Measurements from ENCODE around the gene MCL1. TPM values are rescaled to one million over a fixed set of nuclear protein-coding genes. Genes with fewer than 3 reads are reported as not detected.

MCL1 gene
- total and polyA plus RNA-seq, 10 of the 15 experiments (the other 5 are each of a cell fraction or from before 2014, with no cell fraction given): 18.1 to 148 (median 86.4) TPM

GRCh38 chr1:150578272-150579109 lies 919 bp downstream of the MCL1 start:
- no peak overlapping the region for H3K4me2 ChIP-seq (ENCODE audit: control insufficient read depth, insufficient read depth)
- in situ Hi-C loops (cut with MboI) (no loop called here), intact Hi-C loops (cut with micrococcal nuclease; ENCODE audit: unreplicated experiment) (loop anchor here (1.0 to 2.0 kb wide), 3 partner anchors 16 to 51 kb away; partner anchors contain the start of gene ENSA)
- ChIA-PET POLR2A (interaction anchor here (0.6 to 10.5 kb wide), 6 partner anchors 11 to 50 kb away, joined by 4 to 324 read pairs (median 8); partner anchors contain the start of gene ENSA), SMC1A (ENCODE audit: uncharacterized antibody, unreplicated experiment) (interaction anchor here (0.7 to 13.6 kb wide), 4 partner anchors 15 to 187 kb away, joined by 3 to 388 read pairs (median 16); partner anchors contain the start of gene CTSS), CTCF (interaction anchor here (1.3 to 16.3 kb wide), 4 partner anchors 15 to 43 kb away, joined by 3 to 289 read pairs (median 18); no protein-coding TSS in a partner anchor), RAD21 (ENCODE audit: unreplicated experiment) (interaction anchor here (1.2 to 14.4 kb wide), 6 partner anchors 13 to 215 kb away, joined by 4 to 387 read pairs (median 17); partner anchors contain the start of genes ENSA and GOLPH3L)
- H3K36me3 ChIP-seq (ENCODE audit: control insufficient read depth in 2 of 2, insufficient read depth in 2 of 2, low read length in 1 of 2): peaks cover 5 to 7% of the 10 kb centered on the region in 2 experiments; a peak in 3 of 4 replicates
- H3K79me2 ChIP-seq (ENCODE audit: control insufficient read depth, insufficient read depth, low read length): peaks cover 67% of the 10 kb centered on the region
- BruUV-seq (replicated peaks): TSS peak; percentile 44
- under 1% methylated on average over 45 of the region's 50 CpGs for WGBS (ENCODE audit: insufficient coverage, insufficient replicate concordance, low lambda C conversion rate, missing lambda C conversion rate)
- no peak overlapping the region for H2AFZ ChIP-seq (ENCODE audit: control insufficient read depth, low read depth, low read length)
- peaks cover 5% of the 10 kb centered on the region for H3K4me1 ChIP-seq (ENCODE audit: control insufficient read depth, insufficient read depth, low read length)
- H3K4me3 ChIP-seq: peak overlapping the region; percentile 85
- no peaks in the 10 kb centered on the region for H3K9me3 ChIP-seq (replicated peaks; ENCODE audit: control insufficient read depth, insufficient read depth, low read length)
- ATAC-seq (peak; percentile 10), FAIRE-seq (no peak), DNase-seq (ENCODE audit: low read depth, low spot score) (no peak)
- peak overlapping the region; percentile 96 for H3K27ac ChIP-seq (ENCODE audit: control insufficient read depth, insufficient read depth)
- no peaks in the 10 kb centered on the region for H3K27me3 ChIP-seq (replicated peaks in 1 of 2; ENCODE audit: control insufficient read depth in 2 of 2, insufficient read depth in 2 of 2, low read length in 1 of 2)
- peaks cover 12% of the 10 kb centered on the region for H4K20me1 ChIP-seq (ENCODE audit: control insufficient read depth, insufficient read depth)
- peak overlapping the region; percentile 93 for H3K9ac ChIP-seq (ENCODE audit: control insufficient read depth, insufficient read depth, low read length)
- TF ChIP-seq STAT1 (conservative IDR thresholded peaks at IDR 0.05) (no peak), SUZ12 (IDR thresholded peaks at IDR 0.05; ENCODE audit: unreplicated experiment) (no peak), CBX5 (IDR thresholded peaks at IDR 0.05; ENCODE audit: low read depth) (no peak), EZH2 (IDR thresholded peaks at IDR 0.05; ENCODE audit: borderline replicate concordance, control insufficient read depth, low read depth, low read length) (no peak), CBFB (IDR thresholded peaks at IDR 0.05; ENCODE audit: low read depth) (no peak; the same call in 1 of the 2 replicates), EP300 (IDR thresholded peaks at IDR 0.05; ENCODE audit: borderline replicate concordance in 1 of 2, control insufficient read depth in 1 of 2, low read depth in 2 of 2, low read length in 2 of 2) (no peak), RELA (IDR thresholded peaks at IDR 0.05; ENCODE audit: borderline replicate concordance, partially characterized antibody) (no peak), FOS (IDR thresholded peaks at IDR 0.05; ENCODE audit: borderline replicate concordance, extremely low read depth, insufficient read length) (no peak), POLR2A (IDR thresholded peaks at IDR 0.05; ENCODE audit: low read depth, low read length) (no peak), NFYB (IDR thresholded peaks at IDR 0.05; ENCODE audit: insufficient read depth, low read depth, low read length) (no peak), BRCA1 (IDR thresholded peaks at IDR 0.05; ENCODE audit: low read depth, low read length) (no peak), E2F4 (IDR thresholded peaks at IDR 0.05; ENCODE audit: low read depth, low read length) (no peak), HDAC2 (IDR thresholded peaks at IDR 0.05) (no peak), SMAD1 (IDR thresholded peaks at IDR 0.05; ENCODE audit: low read depth, partially characterized antibody) (peak; percentile 14), MAX (IDR thresholded peaks at IDR 0.05; ENCODE audit: low read depth, low read length) (no peak), HDAC6 (IDR thresholded peaks at IDR 0.05; ENCODE audit: unreplicated experiment) (no peak), BCL3 (IDR thresholded peaks at IDR 0.05; ENCODE audit: borderline replicate concordance, insufficient read depth, low read depth, low read length, poor library complexity, severe bottlenecking) (no peak), ZNF217 (IDR thresholded peaks at IDR 0.05) (no peak)
